RPMI7951 (cell line): ENCODE measurements around the gene SAMD4A. TPM values are rescaled to one million over a fixed set of nuclear protein-coding genes. Genes with fewer than 3 reads are reported as not detected.
"Not testable (repeated sequence)": the region's sequence is repeated elsewhere in the genome, so short reads cannot be mapped to it uniquely, and the experiment has no call there.

Experiments
- DNase-seq: peaks from one replicate; pipeline ENCODE4 v3.0.0-alpha.2; 2012; ENCODE audit warnings: low read depth
- total RNA-seq: library from RNA; depleted of rRNA; stranded (reverse); fragments of >200 nt; shearing (Covaris generic); gene quantifications from 2 replicates; pipeline ENCODE4 v1.2.3, GENCODE V29; 2014

Gene SAMD4A
- total RNA-seq, 1 experiment from 2014 or later, result 10.1 TPM

DNA sequence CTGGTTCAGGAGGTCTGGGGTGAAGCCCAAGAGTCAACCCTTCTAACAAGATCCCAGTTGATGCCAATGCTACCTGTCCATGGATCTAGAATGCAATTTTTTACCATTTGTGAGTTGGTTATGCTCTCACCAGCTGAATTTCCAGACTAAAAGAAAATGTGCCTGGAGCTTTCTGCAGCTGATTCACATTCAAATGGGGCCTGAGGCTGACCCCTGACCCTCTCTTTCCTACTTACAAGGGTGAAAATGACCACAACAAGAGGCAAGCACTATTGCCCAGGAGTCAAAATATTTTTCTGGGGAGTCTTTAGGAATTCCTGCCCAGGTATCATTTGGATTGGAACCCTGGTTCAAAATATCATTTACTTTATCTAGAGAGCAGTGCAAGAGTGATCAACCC, 159.1 kb downstream of the SAMD4A start:
- DNase-seq, result no peak

DNA sequence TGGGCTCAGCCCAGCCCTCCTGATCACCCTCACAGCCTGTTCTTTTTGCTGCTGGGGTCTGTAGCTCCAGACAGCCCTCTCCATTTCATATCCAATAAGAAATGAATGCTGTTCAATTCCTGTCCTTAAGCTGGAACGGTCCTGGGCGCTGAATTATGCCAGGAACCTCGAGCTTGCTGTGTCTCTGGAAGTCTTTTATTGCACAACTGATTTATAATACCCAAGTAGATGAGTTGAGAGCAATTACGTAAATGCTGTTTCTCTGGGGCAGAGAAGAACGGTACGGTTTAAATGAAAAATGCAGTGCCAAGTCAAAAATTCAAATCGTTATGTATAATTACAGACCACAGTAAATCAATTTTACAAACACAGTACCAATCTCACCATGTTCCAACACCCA, 161.0 kb downstream of the SAMD4A start:
- DNase-seq, result no peak

DNA sequence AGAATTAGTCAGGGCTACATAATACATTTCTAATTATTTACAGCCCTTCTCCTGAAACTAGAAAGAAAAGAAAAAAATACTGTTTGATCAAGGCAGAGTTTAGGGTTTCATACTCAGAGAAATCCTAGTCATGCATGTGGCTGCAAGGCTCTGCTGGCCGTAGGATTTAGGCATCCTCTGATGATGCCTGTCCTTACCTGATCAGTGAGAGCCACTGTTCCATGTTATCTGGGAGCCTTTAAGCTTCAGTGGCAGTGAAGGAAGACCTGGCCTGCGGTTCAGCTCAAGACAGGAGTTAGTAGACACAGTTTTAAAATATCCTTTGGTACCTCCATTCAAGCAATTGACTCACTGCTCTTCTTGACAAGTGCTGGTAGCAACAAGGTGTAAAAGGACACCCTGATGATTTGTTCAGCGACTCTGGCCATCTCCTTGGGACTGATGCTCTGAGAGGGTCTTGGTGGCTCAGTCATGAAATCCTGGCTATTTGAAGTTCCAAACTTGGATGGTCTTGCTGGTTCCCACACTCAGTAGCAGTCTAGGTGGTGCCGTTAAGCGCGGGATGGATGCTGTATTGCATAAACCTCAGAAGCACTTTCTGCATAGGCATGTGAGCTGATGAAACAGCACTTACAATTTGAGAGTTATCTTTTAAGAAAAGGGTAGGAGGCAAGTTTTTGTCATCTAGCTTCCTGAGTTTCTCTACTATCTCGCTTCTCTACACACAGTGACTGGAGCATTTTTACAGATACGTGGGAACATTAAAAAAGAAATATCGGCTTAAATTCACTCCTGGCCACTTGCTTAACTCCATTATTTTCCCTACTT, 162.0 kb downstream of the SAMD4A start:
- no peak for DNase-seq

GRCh38 chr14:54730156-54730961, 163.4 kb downstream of the SAMD4A start:
- DNase-seq, result peak; percentile 92

- no peak for DNase-seq
These were observed 168.0 kb downstream of the SAMD4A start for GRCh38 chr14:54734966-54735365.

DNA sequence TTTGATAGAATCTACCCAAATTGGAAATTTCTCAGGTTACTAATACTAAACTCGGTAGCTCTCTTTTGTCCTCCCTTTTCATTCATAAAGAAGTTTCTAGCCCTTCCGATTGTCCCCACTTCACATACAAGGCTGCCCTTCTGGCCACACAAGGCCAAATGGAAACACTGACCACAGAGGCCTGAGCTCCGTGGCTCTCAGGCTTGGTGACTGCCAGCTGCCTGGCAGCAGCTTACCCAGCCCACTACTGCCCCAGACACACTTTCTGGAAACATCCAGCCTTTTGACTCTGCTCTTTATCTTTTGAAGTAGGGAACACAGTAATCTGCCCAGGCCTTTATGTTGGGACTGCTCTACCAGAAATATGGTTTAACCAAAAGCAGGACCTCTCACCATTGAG, 168.5 kb downstream of the SAMD4A start:
- peak; percentile 32 for DNase-seq

DNA sequence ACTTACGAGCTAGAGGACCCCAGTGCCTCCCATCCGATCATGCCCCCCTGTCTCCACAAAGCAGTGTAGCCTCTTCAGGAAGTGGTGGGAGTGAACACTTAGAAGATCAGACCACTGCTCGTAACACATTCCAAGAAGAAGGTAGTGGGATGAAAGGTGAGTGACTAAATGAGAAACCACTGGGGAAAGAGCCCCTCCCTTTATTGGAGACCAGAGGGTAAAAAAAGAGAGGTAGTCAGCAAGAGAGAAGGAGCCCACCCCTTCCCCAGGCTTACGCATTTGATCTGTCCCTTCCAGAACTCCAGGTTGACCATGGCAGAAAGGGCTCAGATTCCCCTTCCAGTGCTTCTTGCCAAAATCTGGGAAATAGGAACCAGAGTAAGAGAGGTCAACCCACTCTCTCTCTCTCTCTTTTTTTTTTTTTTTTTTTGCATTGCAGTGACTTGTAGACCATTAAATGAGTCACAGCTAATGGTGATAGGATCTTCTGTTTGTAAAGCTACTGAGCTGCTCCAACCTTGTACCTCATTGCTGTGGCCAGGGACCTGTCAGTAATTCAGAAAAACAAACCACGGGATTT, 170.3 kb downstream of the SAMD4A start:
- peak; percentile 82 for DNase-seq

GRCh38 chr14:54738009-54738408, 171.1 kb downstream of the SAMD4A start:
- DNase-seq, result peak; percentile 82

- DNase-seq, result no peak
These were observed 172.6 kb downstream of the SAMD4A start for GRCh38 chr14:54739514-54739913.

DNA sequence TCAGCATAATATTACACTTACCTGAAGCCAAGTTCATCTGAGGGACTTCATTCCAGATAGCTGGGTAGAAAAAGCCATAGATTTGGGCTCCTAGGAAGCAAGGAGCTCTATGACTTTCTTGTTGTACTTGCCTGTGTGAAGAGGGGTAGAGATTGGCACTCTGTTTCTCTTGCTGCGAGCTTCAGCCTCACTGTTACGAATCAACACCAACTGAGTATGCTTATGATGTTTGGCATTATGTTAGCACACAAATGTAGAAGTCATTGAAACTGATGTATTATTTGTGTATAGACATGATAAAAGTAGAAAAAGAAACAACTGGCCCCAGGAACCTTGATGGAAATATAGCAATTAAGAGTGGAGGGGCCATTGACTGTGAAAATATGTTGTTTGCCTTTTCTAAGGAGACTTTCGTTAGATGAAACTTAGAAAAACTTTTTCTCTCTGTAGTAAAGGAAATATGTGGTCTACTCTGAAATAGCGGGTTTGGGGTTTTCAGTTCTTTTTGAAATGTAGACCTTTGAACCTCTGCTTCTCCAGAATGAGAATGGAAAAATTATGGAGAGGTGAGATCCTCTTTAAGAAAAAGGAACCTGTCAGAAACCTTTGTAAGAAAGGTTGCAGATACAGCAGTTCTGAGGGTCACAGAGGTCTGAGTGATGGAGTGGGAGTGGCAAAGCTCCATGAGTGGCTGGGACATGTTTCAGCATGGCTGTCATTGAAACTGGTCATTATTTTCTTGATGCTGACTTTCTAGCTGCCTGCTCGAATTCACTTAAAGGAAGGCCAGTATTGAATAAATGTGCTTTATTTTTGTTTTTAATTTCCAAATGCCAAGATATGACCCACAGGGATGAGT, 175.8 kb downstream of the SAMD4A start:
- no peak for DNase-seq

GRCh38 chr14:54743382-54743781, 176.5 kb downstream of the SAMD4A start:
- no peak for DNase-seq

GRCh38 chr14:54746019-54746418, 179.1 kb downstream of the SAMD4A start:
- DNase-seq, result no peak

DNA sequence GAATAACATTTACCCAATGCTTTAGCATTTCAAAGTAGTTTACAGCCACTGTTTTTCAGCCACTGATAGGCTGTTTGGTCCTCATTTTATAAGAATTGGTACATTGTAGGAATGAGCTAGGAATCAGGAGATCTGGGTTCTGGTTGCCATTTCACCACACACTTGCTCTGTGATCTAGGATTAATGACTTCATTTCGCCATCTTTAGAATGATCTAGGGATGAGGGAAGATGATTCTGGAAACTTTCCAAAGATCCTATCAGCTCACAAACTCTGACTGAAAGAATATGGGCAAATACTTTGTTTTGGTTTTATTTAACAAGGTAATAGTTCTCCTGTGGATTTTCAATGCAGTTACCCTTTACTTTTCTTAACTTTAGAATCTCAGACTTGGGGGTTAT, 180.7 kb downstream of the SAMD4A start:
- peak; percentile 23 for DNase-seq

GRCh38 chr14:54749180-54749579, 182.3 kb downstream of the SAMD4A start:
- DNase-seq, result no peak

- DNase-seq, result no peak
These were observed 182.8 kb downstream of the SAMD4A start for GRCh38 chr14:54749727-54750126.

DNA sequence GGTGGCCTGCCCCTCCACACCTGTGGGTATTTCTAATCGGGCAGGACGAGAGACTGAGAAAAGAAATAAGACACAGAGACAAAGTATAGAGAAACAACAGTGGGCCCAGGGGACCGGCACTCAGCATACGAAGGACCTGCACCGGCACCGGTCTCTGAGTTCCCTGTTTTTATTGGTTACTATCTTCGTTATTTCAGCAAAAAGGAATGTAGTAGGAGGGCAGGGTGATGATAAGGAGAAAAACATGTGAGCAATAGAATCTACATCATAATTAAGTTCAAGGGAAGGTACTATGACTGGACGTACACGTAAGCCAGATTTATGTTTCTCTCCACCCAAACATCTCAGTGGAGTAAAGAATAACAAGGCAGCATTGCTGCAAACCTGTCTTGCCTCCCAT, 185.7 kb downstream of the SAMD4A start:
- not testable (repeated sequence) for DNase-seq

GRCh38 chr14:54753396-54753795, 186.5 kb downstream of the SAMD4A start:
- DNase-seq, result not testable (repeated sequence)

- DNase-seq, result no peak
These were observed 187.2 kb downstream of the SAMD4A start for GRCh38 chr14:54754116-54754622.

DNA sequence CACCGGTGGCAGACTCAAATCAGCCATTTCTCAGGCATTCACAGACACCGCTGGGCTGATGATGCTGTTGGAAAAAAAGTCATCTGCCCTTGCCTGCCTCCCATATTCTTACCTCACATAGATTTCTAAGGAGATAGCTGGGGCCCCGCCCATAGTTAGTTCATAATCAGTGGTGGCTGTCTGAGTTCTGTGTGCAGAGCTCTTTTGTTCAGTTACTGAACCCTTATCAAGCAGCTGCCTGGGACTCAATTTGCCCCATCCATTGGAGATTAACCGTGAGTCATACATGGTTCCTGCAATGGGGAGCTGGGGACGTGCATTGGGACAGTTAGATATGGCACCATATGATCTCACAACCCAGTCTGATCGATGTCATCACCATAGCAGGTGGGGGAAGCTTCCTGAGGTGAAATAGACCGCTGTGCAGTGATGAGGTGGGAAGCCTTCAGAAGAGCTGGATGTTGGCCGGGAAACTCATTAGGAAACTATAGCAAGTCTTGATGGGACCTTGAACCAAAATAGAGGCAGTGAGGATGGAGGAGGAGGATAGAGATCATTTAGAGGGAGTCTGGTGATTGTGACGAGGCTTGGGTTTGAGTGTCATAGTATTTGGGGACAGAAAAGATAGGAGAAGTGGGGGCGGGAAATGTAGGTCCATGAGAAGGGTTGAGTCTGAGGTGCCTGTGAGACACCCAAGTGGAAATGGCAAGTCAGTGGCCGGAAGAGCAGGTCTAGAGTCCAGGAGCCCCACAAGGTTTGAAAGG, 187.9 kb downstream of the SAMD4A start:
- DNase-seq, result no peak

GRCh38 chr14:54756656-54757392, 189.9 kb downstream of the SAMD4A start:
- peak; percentile 41 for DNase-seq
